Activated CD4-positive, alpha-beta T cell treated with anti-CD3 and anti-CD28 coated beads, Interleukin-2, amount 10 ng/mL, durations not matched to agents 24 days and 14 days (primary cell): ENCODE measurements around the gene ZNF302. TPM values are rescaled to one million over a fixed set of nuclear protein-coding genes. Genes with fewer than 3 reads are reported as not detected.
"Not testable (repeated sequence)": the region's sequence is repeated elsewhere in the genome, so short reads cannot be mapped to it uniquely, and the experiment has no call there.

Source experiments
- DNase-seq: peaks from one replicate; pipeline ENCODE4 v3.0.0; 2022
- H3K27ac Mint-ChIP-seq: one replicate; pipeline ENCODE4 v1.8.0; 2022; ENCODE audit warnings: mild to moderate bottlenecking, mixed read lengths
- H3K27me3 Mint-ChIP-seq: one replicate; pipeline ENCODE4 v1.8.0; 2022; ENCODE audit warnings: mixed read lengths
- H3K36me3 Mint-ChIP-seq: one replicate; pipeline ENCODE4 v1.8.0; 2022; ENCODE audit warnings: low read depth, mild to moderate bottlenecking, mixed read lengths
- H3K4me1 Mint-ChIP-seq: one replicate; pipeline ENCODE4 v1.8.0; 2021; ENCODE audit warnings: mixed read lengths
- H3K4me3 Mint-ChIP-seq: one replicate; pipeline ENCODE4 v1.8.0; 2022; ENCODE audit warnings: mild to moderate bottlenecking, moderate library complexity, mixed read lengths
- H3K9me3 Mint-ChIP-seq: one replicate; pipeline ENCODE4 v1.8.0; 2021; ENCODE audit warnings: mixed read lengths
- intact Hi-C: fragments of 100-400 bp; cut with micrococcal nuclease; formaldehyde crosslinking; loops from one replicate; pipeline ENCODE4 v1.15.1; 2023
- total RNA-seq: library from RNA; stranded (reverse); gene quantifications from 2 replicates; pipeline ENCODE4 v1.2.3, GENCODE V29; 2022

ZNF302 gene
- total RNA-seq, 1 donor from 2014 or later: 15.2 TPM

GRCh38 chr19:34665275-34665674 lies 12.2 kb upstream of the ZNF302 start:
- H3K4me3 Mint-ChIP-seq, intact Hi-C loops, H3K9me3 Mint-ChIP-seq, DNase-seq, H3K36me3 Mint-ChIP-seq, H3K27me3 Mint-ChIP-seq, H3K27ac Mint-ChIP-seq: not testable (repeated sequence)
- peaks cover 18% of the 10 kb centered on the region for H3K4me1 Mint-ChIP-seq

DNA sequence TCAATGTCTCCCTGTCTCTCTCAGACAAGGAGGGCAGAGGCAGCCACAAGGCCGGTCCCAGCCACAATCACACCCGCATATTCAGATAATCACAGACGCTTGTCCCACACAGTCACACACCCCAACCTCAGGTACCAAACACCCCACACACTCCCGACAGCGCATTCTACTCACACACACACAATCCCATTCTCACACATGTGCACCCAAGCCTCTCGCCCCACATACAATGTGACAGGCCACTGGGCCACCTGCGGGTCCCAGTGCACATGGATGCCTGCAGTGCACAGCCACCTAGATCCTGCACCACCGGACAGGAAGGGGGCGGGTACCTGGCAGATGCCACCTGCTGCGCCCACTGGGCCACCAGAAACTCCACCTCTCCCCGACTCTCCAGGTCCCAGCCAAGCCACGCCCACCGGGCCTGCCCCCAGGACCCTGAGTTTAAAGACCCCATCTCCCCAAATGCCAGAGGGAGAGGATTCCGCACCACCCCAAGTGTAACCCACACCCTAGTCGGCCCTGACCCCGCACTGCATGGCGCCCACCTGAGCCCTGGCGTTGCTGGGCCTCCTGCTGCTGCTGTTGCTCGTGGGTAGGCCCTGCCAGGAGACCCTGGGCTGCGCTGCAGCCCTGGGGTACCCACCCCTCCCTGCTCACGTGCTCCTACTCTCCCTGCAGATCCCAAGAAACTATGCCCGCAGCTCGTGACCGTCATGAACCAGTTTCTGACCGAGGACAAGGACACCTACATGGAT lies 11.1 kb upstream of the ZNF302 start:
- peaks cover 4% of the 10 kb centered on the region for H3K9me3 Mint-ChIP-seq
- peak; percentile 52 for DNase-seq
- intact Hi-C loops: no loop called here
- peaks cover 1% of the 10 kb centered on the region for H3K27me3 Mint-ChIP-seq
- H3K36me3 Mint-ChIP-seq: no peaks in the 10 kb centered on the region
- H3K4me3 Mint-ChIP-seq: no peak overlapping the region
- peaks cover 18% of the 10 kb centered on the region for H3K4me1 Mint-ChIP-seq
- H3K27ac Mint-ChIP-seq: peak overlapping the region; percentile 79

GRCh38 chr19:34666958-34667265 lies 10.6 kb upstream of the ZNF302 start:
- Mint-ChIP-seq H3K9me3 (peaks cover 4% of the 10 kb centered on the region), H3K4me1 (peaks cover 18% of the 10 kb centered on the region), H3K36me3 (no peaks in the 10 kb centered on the region), H3K4me3 (peak overlapping the region; percentile 70), H3K27ac (peak overlapping the region; percentile 79), H3K27me3 (peaks cover 1% of the 10 kb centered on the region)
- intact Hi-C loops: no loop called here
- DNase-seq: peak; percentile 47

DNA sequence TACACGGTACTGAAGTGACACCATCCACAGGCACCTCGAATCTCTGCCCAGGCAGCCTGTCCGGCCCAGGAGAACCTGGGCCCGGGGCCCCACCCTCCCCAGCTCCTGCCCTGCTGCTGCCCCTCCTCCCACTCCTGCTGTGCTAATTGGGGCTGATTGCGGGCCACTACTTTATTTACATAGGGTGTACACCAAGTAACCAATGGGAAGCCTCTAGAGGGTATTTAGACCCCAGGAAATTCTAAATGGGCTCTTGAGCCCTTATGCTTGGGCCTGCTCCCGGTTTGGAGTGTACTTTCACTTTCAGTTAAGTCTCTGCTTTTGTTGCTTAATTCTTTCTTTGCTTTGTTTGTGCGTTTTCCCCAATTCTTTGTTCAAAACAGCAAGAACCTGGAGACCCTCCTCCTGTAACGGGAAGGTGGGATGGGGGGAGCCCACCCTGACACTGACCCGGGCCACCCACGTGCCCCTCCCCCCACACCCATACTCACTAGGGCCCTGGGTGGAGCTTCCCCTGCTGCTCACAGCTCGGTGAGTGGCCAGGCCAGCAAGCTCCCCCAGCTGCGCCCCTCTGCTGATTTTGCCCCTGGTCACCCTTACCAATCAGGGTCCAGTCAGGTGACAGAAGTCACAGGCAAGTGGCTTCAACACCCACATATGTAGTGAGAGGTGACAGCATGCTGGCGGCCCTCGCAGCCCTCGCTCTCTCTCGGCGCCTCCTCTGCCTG lies 10.0 kb upstream of the ZNF302 start:
- peak overlapping the region; percentile 70 for H3K4me3 Mint-ChIP-seq
- intact Hi-C loops: no loop called here
- H3K9me3 Mint-ChIP-seq: peaks cover 4% of the 10 kb centered on the region
- H3K36me3 Mint-ChIP-seq: no peaks in the 10 kb centered on the region
- H3K27ac Mint-ChIP-seq: peak overlapping the region; percentile 78
- H3K27me3 Mint-ChIP-seq: peaks cover 3% of the 10 kb centered on the region
- H3K4me1 Mint-ChIP-seq: peaks cover 18% of the 10 kb centered on the region
- DNase-seq: peak; percentile 66

GRCh38 chr19:34668077-34668689 lies 9.3 kb upstream of the ZNF302 start:
- H3K9me3 Mint-ChIP-seq, intact Hi-C loops, H3K36me3 Mint-ChIP-seq, H3K27me3 Mint-ChIP-seq, H3K4me3 Mint-ChIP-seq, H3K27ac Mint-ChIP-seq: not testable (repeated sequence)
- H3K4me1 Mint-ChIP-seq: peaks cover 12% of the 10 kb centered on the region
- peak; percentile 49 for DNase-seq

- H3K4me1 Mint-ChIP-seq, DNase-seq, H3K27ac Mint-ChIP-seq, H3K9me3 Mint-ChIP-seq, H3K36me3 Mint-ChIP-seq, H3K4me3 Mint-ChIP-seq, intact Hi-C loops, H3K27me3 Mint-ChIP-seq: not testable (repeated sequence)
Measured at GRCh38 chr19:34668690-34669089, 8.8 kb upstream of the ZNF302 start.

DNA sequence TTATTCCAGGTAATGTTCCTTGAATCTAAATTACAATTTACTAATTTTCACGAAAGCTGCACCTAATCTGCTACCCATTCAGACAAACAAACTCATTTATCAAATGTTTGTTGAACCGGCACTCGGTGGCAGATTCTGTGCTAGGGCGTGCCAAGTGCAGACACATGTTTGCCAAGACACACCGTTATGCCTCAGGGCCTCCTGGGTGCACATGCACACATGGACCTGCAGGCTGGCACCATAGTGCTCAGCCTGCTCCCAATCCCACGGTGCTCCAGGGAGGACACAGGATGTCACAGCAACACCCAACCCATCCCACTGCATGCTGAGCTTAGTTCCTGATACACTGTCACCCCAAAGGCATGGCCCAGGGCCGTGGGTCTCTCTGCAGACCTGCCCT lies 8.2 kb upstream of the ZNF302 start:
- H3K27ac Mint-ChIP-seq: no peak overlapping the region
- DNase-seq: no peak
- peaks cover 2% of the 10 kb centered on the region for H3K36me3 Mint-ChIP-seq
- intact Hi-C loops: no loop called here
- peaks cover 3% of the 10 kb centered on the region for H3K27me3 Mint-ChIP-seq
- H3K9me3 Mint-ChIP-seq: peaks cover 10% of the 10 kb centered on the region
- H3K4me1 Mint-ChIP-seq: peaks cover 7% of the 10 kb centered on the region
- no peak overlapping the region for H3K4me3 Mint-ChIP-seq

DNA sequence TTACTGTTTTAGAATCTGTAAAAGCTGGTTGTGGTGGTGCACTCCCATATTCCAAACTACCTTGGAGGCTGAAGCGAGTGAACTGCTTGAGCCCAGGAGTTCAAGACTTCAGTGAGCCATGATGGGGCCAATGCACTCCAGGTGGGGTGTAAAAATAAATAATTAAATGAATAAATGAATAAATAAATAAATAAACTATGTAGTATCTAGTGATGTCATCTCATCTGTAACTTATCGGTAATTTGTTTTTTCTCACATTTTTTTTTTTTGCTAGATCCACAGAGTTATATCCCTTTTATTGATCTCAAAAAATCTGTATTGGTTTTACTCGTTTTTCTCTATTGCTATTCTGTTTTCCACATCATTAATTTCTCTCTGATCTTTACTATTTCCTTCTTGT lies 5.5 kb upstream of the ZNF302 start:
- H3K4me3 Mint-ChIP-seq: no peak overlapping the region
- peaks cover 10% of the 10 kb centered on the region for H3K36me3 Mint-ChIP-seq
- peaks cover 20% of the 10 kb centered on the region for H3K9me3 Mint-ChIP-seq
- H3K4me1 Mint-ChIP-seq: peaks cover 13% of the 10 kb centered on the region
- no peak for DNase-seq
- peaks cover 3% of the 10 kb centered on the region for H3K27me3 Mint-ChIP-seq
- H3K27ac Mint-ChIP-seq: no peak overlapping the region
- intact Hi-C loops: no loop called here

- peaks cover 19% of the 10 kb centered on the region for H3K36me3 Mint-ChIP-seq
- peaks cover 20% of the 10 kb centered on the region for H3K9me3 Mint-ChIP-seq
- no peak overlapping the region for H3K4me3 Mint-ChIP-seq
- intact Hi-C loops: no loop called here
- H3K27me3 Mint-ChIP-seq: peaks cover 5% of the 10 kb centered on the region
- no peak for DNase-seq
- H3K4me1 Mint-ChIP-seq: peaks cover 16% of the 10 kb centered on the region
- H3K27ac Mint-ChIP-seq: no peak overlapping the region
Measured at GRCh38 chr19:34673590-34673989, 3.9 kb upstream of the ZNF302 start.

GRCh38 chr19:34675250-34675649 lies 2.2 kb upstream of the ZNF302 start:
- intact Hi-C loops: loop anchor here (5.0 kb wide), 1 partner anchor 503 kb away; the partner anchor contains the start of gene LSM14A
- peaks cover 36% of the 10 kb centered on the region for H3K36me3 Mint-ChIP-seq
- no peak for DNase-seq
- H3K4me1 Mint-ChIP-seq: peaks cover 28% of the 10 kb centered on the region
- H3K9me3 Mint-ChIP-seq: peaks cover 32% of the 10 kb centered on the region
- no peak overlapping the region for H3K27ac Mint-ChIP-seq
- H3K27me3 Mint-ChIP-seq: peaks cover 5% of the 10 kb centered on the region
- H3K4me3 Mint-ChIP-seq: no peak overlapping the region

DNA sequence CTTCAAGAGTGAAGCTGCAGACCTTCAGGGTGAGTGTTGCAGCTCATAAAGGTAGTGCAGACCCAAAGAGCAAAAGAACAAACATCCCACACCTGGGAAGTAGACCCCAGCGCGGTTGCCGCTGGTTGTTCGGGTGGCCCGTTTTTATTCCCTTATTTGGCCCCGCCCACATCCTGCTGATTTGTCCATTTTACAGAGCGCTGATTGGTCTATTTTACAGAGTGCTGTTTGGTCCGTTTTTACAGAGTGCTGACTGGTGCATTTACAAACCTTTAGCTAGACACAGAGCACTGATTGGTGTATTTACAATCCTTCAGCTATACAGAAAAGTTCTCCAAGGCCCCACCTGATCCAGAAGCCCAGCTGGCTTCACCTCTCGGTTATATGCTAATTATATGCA lies 1.6 kb upstream of the ZNF302 start:
- intact Hi-C loops: loop anchor here (5.0 kb wide), 1 partner anchor 504 kb away; the partner anchor contains the start of gene LSM14A
- Mint-ChIP-seq H3K27me3 (peaks cover 3% of the 10 kb centered on the region), H3K4me3 (no peak overlapping the region), H3K36me3 (peaks cover 42% of the 10 kb centered on the region), H3K27ac (no peak overlapping the region), H3K4me1 (peaks cover 28% of the 10 kb centered on the region), H3K9me3 (peaks cover 38% of the 10 kb centered on the region)
- DNase-seq: no peak

DNA sequence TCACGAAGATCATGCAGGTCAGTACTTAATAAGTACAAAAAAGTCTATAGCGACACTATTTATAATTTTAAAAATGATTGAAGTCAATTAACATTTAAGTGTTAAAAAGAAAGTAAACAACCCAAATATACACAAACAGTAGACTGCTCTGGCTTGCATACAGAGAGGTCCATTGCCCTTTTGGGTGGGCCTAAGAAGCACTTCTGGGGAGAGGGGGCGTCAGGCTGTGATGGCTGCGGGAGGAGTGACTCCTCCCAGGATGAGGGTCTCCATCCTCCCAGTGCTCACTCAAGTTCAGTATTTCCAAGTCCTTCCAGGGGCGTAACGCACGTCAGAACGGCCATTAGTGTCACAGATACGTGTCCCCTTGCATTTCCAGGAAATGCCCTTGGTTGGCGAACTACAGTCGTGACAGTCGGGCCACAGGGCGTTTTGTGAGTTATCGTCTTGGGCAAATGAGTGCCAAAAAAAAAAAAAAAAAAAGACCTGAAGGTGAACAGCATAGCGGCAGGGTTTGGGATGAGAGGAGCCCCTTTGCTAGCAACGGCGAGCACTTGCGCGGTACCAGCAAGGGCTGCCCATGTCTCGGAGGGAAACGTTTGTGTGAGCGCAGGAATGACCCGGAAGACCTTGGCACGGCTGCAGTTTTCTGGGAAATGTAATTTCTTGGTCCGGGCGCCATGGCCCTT lies 637 bp upstream of the ZNF302 start, which contains the start of gene SCGB2B2:
Gene SCGB2B2 (minus strand): TSS at position 463 of the 689 bp plus-strand sequence. CDS start 82,596 bp downstream, outside the sequence.
- peak within 1 kb of the TSS; percentile 96 for H3K4me3 Mint-ChIP-seq
- H3K27ac Mint-ChIP-seq: peak within 1 kb of the TSS; percentile 100
- peaks cover 28% of the 10 kb centered on the region for H3K4me1 Mint-ChIP-seq
- no peak for DNase-seq
- H3K36me3 Mint-ChIP-seq: peaks cover 50% of the 10 kb centered on the region
- H3K27me3 Mint-ChIP-seq: peaks cover 3% of the 10 kb centered on the region
- H3K9me3 Mint-ChIP-seq: peaks cover 42% of the 10 kb centered on the region
- intact Hi-C loops: loop anchor here (1.0 to 5.0 kb wide), 3 partner anchors 56 to 505 kb away; partner anchors contain the start of genes LSM14A and ZNF599

GRCh38 chr19:34678085-34678412 lies 571 bp downstream of the ZNF302 start:
- Mint-ChIP-seq H3K36me3 (peaks cover 61% of the 10 kb centered on the region), H3K27me3 (peaks cover 2% of the 10 kb centered on the region)

More at GRCh38 chr19:34678085-34678412, 571 bp downstream of the ZNF302 start:
- Mint-ChIP-seq H3K4me3 (peak overlapping the region; percentile 96), H3K9me3 (peaks cover 49% of the 10 kb centered on the region), H3K4me1 (peaks cover 28% of the 10 kb centered on the region), H3K27ac (peak overlapping the region; percentile 100)
- DNase-seq: no peak
- intact Hi-C loops: loop anchor here (5.0 kb wide), 1 partner anchor 506 kb away; the partner anchor contains the start of gene LSM14A
